ENCODE results near the gene RPTOR. TPM values are rescaled to one million over a fixed set of nuclear protein-coding genes. Genes with fewer than 3 reads are reported as not detected.

Gene RPTOR
- total and polyA plus RNA-seq, 12 donors: 7.9 to 30.3 (median 25.6) TPM

- DNase-seq (peak in 1 of 2 donors; percentile 13), ATAC-seq (peak in 2 of 8 donors; percentile 11 to 15)
- WGBS, 2 donors: 67 to 71% methylated on average over 25 to 26 of the region's 26 CpGs
These were observed 435.1 kb downstream of the RPTOR start for GRCh38 chr17:80979547-80980378.

GRCh38 chr17:80980397-80981061, 435.9 kb downstream of the RPTOR start:
- no peak for DNase-seq
- peaks cover 3 to 21% (median 15%) of the 10 kb centered on the region in 9 donors for H3K4me1 ChIP-seq
- no peak overlapping the region for H3K27ac ChIP-seq
- H3K9me3 ChIP-seq: no peaks in the 10 kb centered on the region
- intact Hi-C loops (cut with DNase I): loop anchor here (1.0 to 10.0 kb wide), 8 partner anchors 113 to 556 kb away; no protein-coding TSS in a partner anchor
- H3K36me3 ChIP-seq: no peaks in the 10 kb centered on the region
- TF ChIP-seq CTCF (IDR thresholded peaks at IDR 0.05): no peak
- 59 to 70% methylated on average over 7 of the region's 7 CpGs for WGBS, 2 donors
- no peak for ATAC-seq
- no peak overlapping the region for H3K4me3 ChIP-seq
- peaks cover 0 to 27% (median 18%) of the 10 kb centered on the region in 7 donors for H3K27me3 ChIP-seq

More at GRCh38 chr17:80979547-80980378, 435.1 kb downstream of the RPTOR start:
- TF ChIP-seq CTCF (IDR thresholded peaks at IDR 0.05): no peak
- no peak overlapping the region for H3K4me3 ChIP-seq
- intact Hi-C loops (cut with DNase I): loop anchor here (2.0 to 10.0 kb wide), 7 partner anchors 112 to 555 kb away; no protein-coding TSS in a partner anchor
- peaks cover 3 to 21% (median 15%) of the 10 kb centered on the region in 9 donors for H3K4me1 ChIP-seq
- no peak overlapping the region for H3K27ac ChIP-seq
- no peaks in the 10 kb centered on the region for H3K9me3 ChIP-seq
- no peaks in the 10 kb centered on the region for H3K36me3 ChIP-seq
- peaks cover 0 to 27% (median 18%) of the 10 kb centered on the region in 7 donors for H3K27me3 ChIP-seq

- H3K4me1 ChIP-seq: peaks cover 3 to 21% (median 15%) of the 10 kb centered on the region in 9 donors
- intact Hi-C loops (cut with DNase I): loop anchor here (1.0 to 10.0 kb wide), 8 partner anchors 114 to 556 kb away; no protein-coding TSS in a partner anchor
- H3K36me3 ChIP-seq: no peaks in the 10 kb centered on the region
- H3K9me3 ChIP-seq: no peaks in the 10 kb centered on the region
- ATAC-seq: peak in 4 of 8 donors; percentile 32 to 49 (median 39)
- peak; percentile 74 to 92 (median 83) for TF ChIP-seq CTCF (IDR thresholded peaks at IDR 0.05)
- H3K4me3 ChIP-seq: peak overlapping the region in 3 of 10 donors; percentile 18 to 35 (median 22)
- DNase-seq: peak in 1 of 2 donors; percentile 24
- WGBS, 2 donors: 7 to 10% methylated on average over 41 to 65 of the region's 65 CpGs
- H3K27ac ChIP-seq: no peak overlapping the region
- peaks cover 0 to 27% (median 18%) of the 10 kb centered on the region in 7 donors for H3K27me3 ChIP-seq
These were observed 436.6 kb downstream of the RPTOR start for GRCh38 chr17:80981062-80981902.
